Endothelial cell of umbilical vein (primary cell): ENCODE results near the gene LSMEM2. TPM values are rescaled to one million over a fixed set of nuclear protein-coding genes. Genes with fewer than 3 reads are reported as not detected.

Experiments used
- BruUV-seq: library from RNA; stranded (reverse); fragments of 400-500 nt; replicated peaks from 2 replicates; lab custom pipeline; 2021; lab: Mats Ljungman, UMichigan
- CTCF ChIA-PET: fragments of 300-600, 350-600 bp; sonication (Branson Sonifier 250); formaldehyde crosslinking; loops from one replicate; lab custom pipeline; 2021; ENCODE audit warnings: antibody characterized with exemption, inconsistent platforms; lab: Charles Lee
- POLR2A ChIA-PET: fragments of 300-600, 350-600 bp; sonication (Branson Sonifier 250); formaldehyde crosslinking; loops from one replicate; lab custom pipeline; 2021; ENCODE audit warnings: antibody characterized with exemption, inconsistent platforms; lab: Charles Lee
- DNase-seq: peaks from one replicate; pipeline ENCODE4 v3.0.0-alpha.2; 2011; ENCODE audit warnings: low read depth, low spot score
- FAIRE-seq: peaks from 2 replicates; lab custom pipeline; 2011; peaks lifted over from hg19 to GRCh38; lab: Jason Lieb, UNC
- H2AFZ ChIP-seq: 2 replicates; pipeline ENCODE4 v1.6.0; 2012; ENCODE audit warnings: low read depth, low read length, control low read depth, inconsistent platforms
- H3K27ac ChIP-seq: 2 replicates; pipeline ENCODE4 v1.5.1; 2011; ENCODE audit warnings: low read depth, mild to moderate bottlenecking, control low read depth, low read length, moderate library complexity; ENCODE audit not compliant: insufficient read depth
- H3K27me3 ChIP-seq, 2 experiments: 2 replicates each; pipeline versions ENCODE4 v1.6.0 to v1.6.1; 2011; ENCODE audit warnings: low read length in 2 of 2, mixed read lengths in 1 of 2; ENCODE audit not compliant: control insufficient read depth in 2 of 2, insufficient read depth in 2 of 2
- H3K36me3 ChIP-seq, 2 experiments: 2 replicates in 1 of 2; 3 replicates in 1 of 2; pipeline ENCODE4 v1.5.1; 2011; ENCODE audit warnings: low read length in 2 of 2, mild to moderate bottlenecking in 1 of 2, moderate library complexity in 1 of 2; ENCODE audit not compliant: control insufficient read depth in 2 of 2, insufficient read depth in 2 of 2; ENCODE audit errors: extremely low read depth in 1 of 2
- H3K4me1 ChIP-seq: 3 replicates; pipeline ENCODE4 v1.5.1; 2011; ENCODE audit warnings: mild to moderate bottlenecking, low read length; ENCODE audit not compliant: control insufficient read depth, insufficient read depth; ENCODE audit errors: extremely low read depth
- H3K4me2 ChIP-seq: 2 replicates; pipeline ENCODE4 v1.6.1; 2011; ENCODE audit warnings: low read length, control low read depth, mixed read lengths; ENCODE audit not compliant: insufficient read depth
- H3K4me3 ChIP-seq, 3 experiments: fragments of 200-600 bp in 1 of 3; sonication (generic), shearing (Covaris generic) in 1 of 3; replicated peaks in 1 of 3; 2 replicates each; pipeline ENCODE4 v1.5.1; 2011 to 2016; ENCODE audit warnings: control low read depth in 3 of 3, low read length in 3 of 3, mild to moderate bottlenecking in 2 of 3, inconsistent platforms in 1 of 3, low read depth in 1 of 3, moderate library complexity in 1 of 3; ENCODE audit not compliant: insufficient read depth in 1 of 3
- H3K79me2 ChIP-seq: 2 replicates; pipeline ENCODE4 v1.6.0; 2012; ENCODE audit warnings: low read length, inconsistent platforms; ENCODE audit not compliant: control insufficient read depth, insufficient read depth
- H3K9ac ChIP-seq: replicated peaks from 2 replicates; pipeline ENCODE3; 2011; ENCODE audit warnings: low read length, control low read depth; ENCODE audit not compliant: insufficient read depth; ENCODE audit errors: extremely low read depth
- H3K9me1 ChIP-seq: replicated peaks from 3 replicates; pipeline ENCODE4 v1.6.0; 2011; ENCODE audit warnings: mild to moderate bottlenecking, low read length; ENCODE audit not compliant: control insufficient read depth, insufficient read depth; ENCODE audit errors: extremely low read depth
- H3K9me3 ChIP-seq: replicated peaks from 2 replicates; pipeline ENCODE4 v1.5.1; 2012; ENCODE audit warnings: low read length, inconsistent platforms; ENCODE audit not compliant: control insufficient read depth, insufficient read depth
- H4K20me1 ChIP-seq: replicated peaks from 2 replicates; pipeline ENCODE3; 2011; ENCODE audit warnings: mild to moderate bottlenecking, low read length; ENCODE audit not compliant: control insufficient read depth, insufficient read depth; ENCODE audit errors: extremely low read depth
- EZH2 ChIP-seq: IDR thresholded peaks from 2 replicates; pipeline ENCODE4 v1.6.1; 2012; ENCODE audit warnings: borderline replicate concordance, low read depth, mild to moderate bottlenecking, moderate library complexity, low read length, inconsistent platforms; ENCODE audit not compliant: severe bottlenecking
- FOS ChIP-seq: IDR thresholded peaks from 2 replicates; pipeline ENCODE4 v1.6.1; 2011; ENCODE audit warnings: mild to moderate bottlenecking, low read length, moderate library complexity, borderline replicate concordance; ENCODE audit not compliant: insufficient read depth
- GATA2 ChIP-seq: IDR thresholded peaks from 2 replicates; pipeline ENCODE4 v1.7.0; 2011; ENCODE audit warnings: low read depth, mild to moderate bottlenecking, moderate library complexity, mixed read lengths, low read length; ENCODE audit not compliant: insufficient read length, insufficient read depth
- JUN ChIP-seq: IDR thresholded peaks from 2 replicates; pipeline ENCODE4 v1.6.1; 2011; ENCODE audit warnings: borderline replicate concordance, low read depth; ENCODE audit not compliant: insufficient read length, insufficient read depth
- MYC ChIP-seq: IDR thresholded peaks from one replicate; pipeline ENCODE4 v1.6.1; 2011; ENCODE audit warnings: mild to moderate bottlenecking, low read depth, low read length
- POLR2A ChIP-seq: IDR thresholded peaks from 2 replicates; pipeline ENCODE4 v1.6.1; 2012; ENCODE audit warnings: low read depth, mild to moderate bottlenecking, control low read depth, low read length
- POLR2AphosphoS5 ChIP-seq: IDR thresholded peaks from 2 replicates; pipeline ENCODE4 v1.6.1; 2012; ENCODE audit warnings: low read depth, mild to moderate bottlenecking, control low read depth, low read length, moderate library complexity; ENCODE audit not compliant: insufficient read depth
- dilution Hi-C: fragments of 300-500 bp; cut with MboI; formaldehyde crosslinking; loops from one replicate; pipeline ENCODE4 v1.15.0; 2019; ENCODE audit warnings: low sequenced_read_pairs; ENCODE audit not compliant: extremely low pct_ligation_motif_present
- intact Hi-C: fragments of 100-400 bp; cut with micrococcal nuclease; formaldehyde crosslinking; loops from one replicate; pipeline ENCODE4 v1.10.0; 2022
- polyA plus RNA-seq, 4 experiments: library from polyadenylated mRNA; depleted of rRNA in 3 of 4; stranded (reverse) in 3 of 4; unstranded in 1 of 4; fragments of >200 nt; gene quantifications; 2 replicates each; pipeline versions ENCODE4 v1.2.1 to v1.2.3, GENCODE V29; 2011 to 2012; ENCODE audit warnings: missing spikeins in 1 of 4
- total RNA-seq: library from RNA; stranded (reverse); gene quantifications from 2 replicates; pipeline ENCODE4 v1.2.3, GENCODE V29; 2021
- TF ChIP-seq, protein P1 (sequence below): IDR thresholded peaks from 2 replicates; pipeline ENCODE4 v1.6.1; 2011; ENCODE audit not compliant: insufficient read depth, insufficient read length

The LSMEM2 gene
- total and polyA plus RNA-seq, 2 donors (not counting 3 experiments of a cell fraction or from before 2014, with no cell fraction given) = not detected

DNA sequence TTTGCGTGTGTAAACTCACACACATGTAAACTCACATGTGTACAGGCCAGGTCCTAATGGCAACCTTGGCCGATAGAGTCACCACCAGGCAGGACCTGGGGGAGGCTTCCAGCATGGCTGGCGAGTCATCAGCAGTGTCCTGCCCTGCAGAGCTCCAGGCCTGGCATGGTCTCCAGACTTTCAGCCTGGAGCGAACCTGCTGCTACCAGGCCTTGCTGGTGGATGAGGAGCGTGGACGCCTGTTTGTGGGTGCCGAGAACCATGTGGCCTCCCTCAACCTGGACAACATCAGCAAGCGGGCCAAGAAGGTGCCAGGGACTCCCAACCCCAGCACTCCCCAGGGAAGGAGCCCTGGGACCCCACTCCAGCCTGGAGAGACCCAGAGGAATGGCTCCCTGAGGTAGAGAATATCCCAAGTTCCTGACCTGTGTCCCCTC lies 8.9 kb upstream of the LSMEM2 start:
- no peak for TF ChIP-seq POLR2A
- no peak for TF ChIP-seq JUN
- no peak for TF ChIP-seq MYC
- TF ChIP-seq POLR2AphosphoS5 = no peak
- TF ChIP-seq GATA2 = no peak
- no peak for TF ChIP-seq FOS
- no peak for TF ChIP-seq EZH2
- TF ChIP-seq, protein P1, sequence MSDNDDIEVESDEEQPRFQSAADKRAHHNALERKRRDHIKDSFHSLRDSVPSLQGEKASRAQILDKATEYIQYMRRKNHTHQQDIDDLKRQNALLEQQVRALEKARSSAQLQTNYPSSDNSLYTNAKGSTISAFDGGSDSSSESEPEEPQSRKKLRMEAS = no peak
- H3K9ac ChIP-seq = no peak overlapping the region
- BruUV-seq = no TSS peak
- no peaks in the 10 kb centered on the region for H3K36me3 ChIP-seq
- FAIRE-seq (no peak), DNase-seq (no peak)
- dilution Hi-C loops (no loop called here), intact Hi-C loops (loop anchor here (2.0 to 10.0 kb wide), 2 partner anchors 15 to 145 kb away; no protein-coding TSS in a partner anchor)
- no peaks in the 10 kb centered on the region for H3K79me2 ChIP-seq
- H3K4me3 ChIP-seq = no peak overlapping the region
- H3K9me1 ChIP-seq = no peaks in the 10 kb centered on the region
- no peak overlapping the region for H3K4me2 ChIP-seq
- H2AFZ ChIP-seq = no peak overlapping the region
- no peaks in the 10 kb centered on the region for H4K20me1 ChIP-seq
- peaks cover 2% of the 10 kb centered on the region for H3K4me1 ChIP-seq
- peaks cover 7% of the 10 kb centered on the region in 2 experiments for H3K27me3 ChIP-seq
- CTCF ChIA-PET = interaction anchor here (1.0 to 3.7 kb wide), 7 partner anchors 10 to 75 kb away, joined by 3 to 26 read pairs (median 5); no protein-coding TSS in a partner anchor
- no peaks in the 10 kb centered on the region for H3K9me3 ChIP-seq
- POLR2A ChIA-PET = interaction anchor here (1.6 kb wide), 1 partner anchor 24 kb away, joined by 3 read pairs; no protein-coding TSS in a partner anchor
- H3K27ac ChIP-seq = no peak overlapping the region
